Activated T-cell treated with anti-CD3 and anti-CD28 coated beads for 48 hours (primary cell): ENCODE results near the gene DCTN2.
"Not testable (repeated sequence)": the region's sequence is repeated elsewhere in the genome, so short reads cannot be mapped to it uniquely, and the experiment has no call there.

ENCODE experiments used
- DNase-seq: peaks from one replicate; pipeline ENCODE4 v3.0.0-alpha.2; 2020; ENCODE audit warnings: low read depth

Gene DCTN2

GRCh38 chr12:57546438-57547287 is at the start of gene DCTN2:
Gene DCTN2, minus strand, starts transcription at chr12:57547192. Its CDS starts 129 bp downstream, at chr12:57547063.
- DNase-seq: peak; percentile 92

- no peak for DNase-seq
Measured at GRCh38 chr12:57593187-57593586, 46.2 kb upstream of the DCTN2 start.

- DNase-seq: no peak
Measured at GRCh38 chr12:57592551-57593165, 45.7 kb upstream of the DCTN2 start.

- no peak for DNase-seq
Measured at GRCh38 chr12:57591782-57592325, 44.9 kb upstream of the DCTN2 start.

GRCh38 chr12:57590864-57591781 is 44.1 kb upstream of the DCTN2 start, which contains the start of gene PIP4K2C:
Gene PIP4K2C, plus strand, starts transcription at chr12:57591192. Its CDS starts 98 bp downstream, at chr12:57591290.
- peak; percentile 79 for DNase-seq

- DNase-seq: no peak
Measured at GRCh38 chr12:57590479-57590863, 43.5 kb upstream of the DCTN2 start.

- not testable (repeated sequence) for DNase-seq
Measured at GRCh38 chr12:57588951-57589610, 42.1 kb upstream of the DCTN2 start.

- DNase-seq: no peak
Measured at GRCh38 chr12:57586832-57587429, 39.9 kb upstream of the DCTN2 start.

- no peak for DNase-seq
Measured at GRCh38 chr12:57586128-57586527, 39.1 kb upstream of the DCTN2 start.

GRCh38 chr12:57585156-57585555 is 38.2 kb upstream of the DCTN2 start:
- no peak for DNase-seq

GRCh38 chr12:57584690-57585089 is 37.7 kb upstream of the DCTN2 start:
- DNase-seq: no peak

GRCh38 chr12:57584050-57584449 is 37.1 kb upstream of the DCTN2 start:
- DNase-seq: no peak

- peak; percentile 53 for DNase-seq
Measured at GRCh38 chr12:57583008-57583831, 36.2 kb upstream of the DCTN2 start.

- no peak for DNase-seq
Measured at GRCh38 chr12:57582440-57582839, 35.4 kb upstream of the DCTN2 start.

- DNase-seq: no peak
Measured at GRCh38 chr12:57581802-57582201, 34.8 kb upstream of the DCTN2 start.

GRCh38 chr12:57580466-57580795 is 33.4 kb upstream of the DCTN2 start:
- no peak for DNase-seq

- DNase-seq: no peak
Measured at GRCh38 chr12:57579677-57580465, 32.9 kb upstream of the DCTN2 start.

- DNase-seq: no peak
Measured at GRCh38 chr12:57579011-57579410, 32.0 kb upstream of the DCTN2 start.

GRCh38 chr12:57577981-57578758 is 31.2 kb upstream of the DCTN2 start:
- DNase-seq: no peak
